H1 (cell line): ENCODE measurements around the gene CD81. TPM values are rescaled to one million over a fixed set of nuclear protein-coding genes. Genes with fewer than 3 reads are reported as not detected.

Source experiments
- CTCF ChIA-PET: fragments of 300-600 bp; sonication (Branson Sonifier 250); formaldehyde crosslinking; loops from one replicate; lab custom pipeline; 2021; ENCODE audit not compliant: partially characterized antibody; lab: Charles Lee
- POLR2A ChIA-PET: fragments of 300-600 bp; sonication (Branson Sonifier 250); formaldehyde crosslinking; loops from one replicate; lab custom pipeline; 2021; ENCODE audit warnings: inconsistent platforms; ENCODE audit not compliant: partially characterized antibody; lab: Charles Lee
- DNase-seq, 2 experiments: peaks; one replicate each; pipeline versions ENCODE4 v3.0.0 to v3.0.0-alpha.2; 2010 to 2022; ENCODE audit warnings: low spot score in 2 of 2, low read depth in 1 of 2, mixed read lengths in 1 of 2
- FAIRE-seq: peaks from 2 replicates; lab custom pipeline; 2011; peaks lifted over from hg19 to GRCh38; lab: Jason Lieb, UNC
- H2AFZ ChIP-seq: 2 replicates; pipeline ENCODE4 v1.8.1; 2012; ENCODE audit warnings: low read length, inconsistent platforms
- H2AK5ac ChIP-seq: 2 replicates; pipeline ENCODE4 v1.6.1; 2013; ENCODE audit warnings: low read depth, low read length
- H2BK120ac ChIP-seq: replicated peaks from 2 replicates; pipeline ENCODE3; 2013; ENCODE audit warnings: low read depth, low read length, inconsistent platforms
- H2BK12ac ChIP-seq: 2 replicates; pipeline ENCODE4 v1.6.1; 2013; ENCODE audit warnings: low read depth, low read length
- H2BK15ac ChIP-seq: 2 replicates; pipeline ENCODE4 v1.6.1; 2013; ENCODE audit warnings: low read length
- H2BK20ac ChIP-seq: 2 replicates; pipeline ENCODE4 v1.6.1; 2013; ENCODE audit warnings: low read length
- H2BK5ac ChIP-seq: 2 replicates; pipeline ENCODE4 v1.6.1; 2013; ENCODE audit warnings: low read depth, low read length
- H3K14ac ChIP-seq: 2 replicates; pipeline ENCODE4 v1.6.1; 2013; ENCODE audit warnings: inconsistent platforms; ENCODE audit not compliant: insufficient read length
- H3K18ac ChIP-seq: 2 replicates; pipeline ENCODE4 v1.6.1; 2013; ENCODE audit warnings: low read length; ENCODE audit errors: extremely low read depth
- H3K23ac ChIP-seq: 2 replicates; pipeline ENCODE4 v1.6.1; 2013; ENCODE audit warnings: inconsistent platforms; ENCODE audit not compliant: insufficient read length
- H3K23me2 ChIP-seq: 2 replicates; pipeline ENCODE4 v1.6.1; 2013; ENCODE audit warnings: low read depth, low read length
- H3K27ac ChIP-seq: 2 replicates; pipeline ENCODE4 v1.6.1; 2011; ENCODE audit warnings: low read depth, low read length, inconsistent platforms
- H3K27me3 ChIP-seq, 4 experiments: replicated peaks in 1 of 4; 1 replicate in 1 of 4; 2 replicates in 3 of 4; pipeline versions ENCODE4 v1.6.1 to v1.8.1; 2011 to 2013; ENCODE audit warnings: low read length in 3 of 4, mild to moderate bottlenecking in 3 of 4, inconsistent platforms in 2 of 4, mixed read lengths in 2 of 4, moderate library complexity in 1 of 4; ENCODE audit not compliant: control insufficient read depth in 3 of 4, insufficient read depth in 3 of 4; ENCODE audit errors: extremely low read depth in 1 of 4
- H3K36me3 ChIP-seq, 4 experiments: 2 replicates each; pipeline versions ENCODE4 v1.6.1 to v1.8.1; 2011 to 2013; ENCODE audit warnings: mild to moderate bottlenecking in 4 of 4, low read length in 3 of 4, moderate library complexity in 2 of 4, control low read depth in 1 of 4, inconsistent platforms in 1 of 4; ENCODE audit not compliant: insufficient read depth in 4 of 4, control insufficient read depth in 2 of 4
- H3K4ac ChIP-seq: replicated peaks from 2 replicates; pipeline ENCODE3; 2013; ENCODE audit warnings: low read length, low read depth, mixed read lengths, inconsistent platforms; ENCODE audit not compliant: insufficient read length
- H3K4me1 ChIP-seq, 4 experiments: replicated peaks in 1 of 4; 1 replicate in 1 of 4; 2 replicates in 3 of 4; pipeline versions ENCODE4 v1.6.1 to v1.8.1; 2011 to 2013; ENCODE audit warnings: low read length in 3 of 4, inconsistent platforms in 2 of 4, mixed read lengths in 1 of 4; ENCODE audit not compliant: insufficient read depth in 4 of 4, control insufficient read depth in 3 of 4
- H3K4me2 ChIP-seq, 2 experiments: 2 replicates each; pipeline versions ENCODE4 v1.6.1 to v1.8.1; 2011 to 2013; ENCODE audit warnings: low read depth in 2 of 2, low read length in 2 of 2, control low read depth in 1 of 2, inconsistent platforms in 1 of 2, mild to moderate bottlenecking in 1 of 2; ENCODE audit not compliant: insufficient read depth in 1 of 2
- H3K4me3 ChIP-seq, 4 experiments: fragments of 200-600, 300-600 bp in 1 of 4; sonication (generic), shearing (Covaris generic), sonication (Bioruptor Twin) in 1 of 4; 2 replicates each; pipeline versions ENCODE4 v1.5.1 to v1.8.1; 2011 to 2016; ENCODE audit warnings: low read length in 4 of 4, low read depth in 3 of 4, control low read depth in 2 of 4, inconsistent platforms in 2 of 4, mild to moderate bottlenecking in 2 of 4, mixed read lengths in 1 of 4, moderate library complexity in 1 of 4; ENCODE audit not compliant: insufficient read depth in 2 of 4; ENCODE audit errors: extremely low read depth in 1 of 4
- H3K56ac ChIP-seq: replicated peaks from 2 replicates; pipeline ENCODE3; 2013; ENCODE audit warnings: low read depth, mild to moderate bottlenecking, mixed read lengths, low read length, inconsistent platforms; ENCODE audit not compliant: insufficient read length
- H3K79me1 ChIP-seq: 2 replicates; pipeline ENCODE4 v1.6.1; 2013; ENCODE audit warnings: low read depth, low read length, control low read depth
- H3K79me2 ChIP-seq, 2 experiments: 2 replicates each; pipeline versions ENCODE4 v1.6.1 to v1.8.1; 2012 to 2013; ENCODE audit warnings: low read length in 2 of 2, mild to moderate bottlenecking in 2 of 2, inconsistent platforms in 1 of 2; ENCODE audit not compliant: insufficient read depth in 2 of 2, control insufficient read depth in 1 of 2
- H3K9ac ChIP-seq, 4 experiments: replicated peaks in 1 of 4; 1 replicate in 1 of 4; 2 replicates in 3 of 4; pipeline versions ENCODE4 v1.6.1 to v1.8.1; 2011 to 2013; ENCODE audit warnings: low read depth in 3 of 4, low read length in 3 of 4, control low read depth in 2 of 4, mild to moderate bottlenecking in 2 of 4, moderate library complexity in 2 of 4, inconsistent platforms in 1 of 4; ENCODE audit errors: extremely low read depth in 1 of 4
- H3K9me3 ChIP-seq, 2 experiments: 2 replicates each; pipeline versions ENCODE4 v1.6.1 to v1.8.1; 2012 to 2013; ENCODE audit warnings: mild to moderate bottlenecking in 2 of 2, moderate library complexity in 2 of 2, control low read depth in 1 of 2, inconsistent platforms in 1 of 2, low read depth in 1 of 2, low read length in 1 of 2, mixed read lengths in 1 of 2; ENCODE audit not compliant: insufficient read depth in 2 of 2
- H4K20me1 ChIP-seq, 2 experiments: replicated peaks in 1 of 2; 2 replicates each; pipeline versions ENCODE3 to v1.8.1; 2011 to 2013; ENCODE audit warnings: inconsistent platforms in 2 of 2, low read length in 2 of 2, mild to moderate bottlenecking in 1 of 2; ENCODE audit not compliant: insufficient read depth in 2 of 2, control insufficient read depth in 1 of 2
- H4K5ac ChIP-seq: 2 replicates; pipeline ENCODE4 v1.6.1; 2013; ENCODE audit warnings: low read length, low read depth, mixed read lengths, inconsistent platforms; ENCODE audit not compliant: insufficient read length
- H4K8ac ChIP-seq: 2 replicates; pipeline ENCODE4 v1.8.0; 2013; ENCODE audit warnings: mild to moderate bottlenecking, moderate library complexity, low read length, inconsistent platforms; ENCODE audit not compliant: insufficient read depth; ENCODE audit errors: extremely low read depth
- H4K91ac ChIP-seq: replicated peaks from 2 replicates; pipeline ENCODE3; 2013; ENCODE audit warnings: low read length, mixed read lengths, inconsistent platforms; ENCODE audit not compliant: insufficient read length
- BACH1 ChIP-seq: IDR thresholded peaks from 2 replicates; pipeline ENCODE4 v1.6.1; 2012; ENCODE audit warnings: low read length, improper control_type of control experiment
- BCL11A ChIP-seq, 2 experiments: IDR thresholded peaks; one replicate each; pipeline ENCODE4 v1.6.1; 2011; ENCODE audit warnings: low read depth in 2 of 2, low read length in 2 of 2, mild to moderate bottlenecking in 2 of 2
- CHD1 ChIP-seq: IDR thresholded peaks from 2 replicates; pipeline ENCODE4 v1.6.1; 2012; ENCODE audit warnings: low read depth, low read length, improper control_type of control experiment
- CTCF ChIP-seq, 3 experiments: IDR thresholded peaks; 1 replicate in 2 of 3; 2 replicates in 1 of 3; pipeline versions ENCODE4 v1.5.1 to v1.6.1; 2011; ENCODE audit warnings: low read length in 3 of 3, mild to moderate bottlenecking in 3 of 3, inconsistent platforms in 2 of 3, low read depth in 1 of 3, moderate library complexity in 1 of 3; ENCODE audit not compliant: insufficient read depth in 1 of 3; ENCODE audit errors: control extremely low read depth in 1 of 3
- E2F6 ChIP-seq: IDR thresholded peaks from 2 replicates; pipeline ENCODE4 v1.6.1; 2012; ENCODE audit warnings: inconsistent platforms
- EGR1 ChIP-seq: IDR thresholded peaks from 2 replicates; pipeline ENCODE4 v1.6.1; 2011; ENCODE audit warnings: low read depth, low read length, borderline replicate concordance
- MAFK ChIP-seq: IDR thresholded peaks from 2 replicates; pipeline ENCODE4 v1.6.1; 2012; ENCODE audit warnings: low read depth, mild to moderate bottlenecking, improper control_type of control experiment, low read length
- SUZ12 ChIP-seq: fragments of 200-600 bp; sonication (generic); IDR thresholded peaks from 2 replicates; pipeline ENCODE4 v1.6.1; 2012; ENCODE audit warnings: mild to moderate bottlenecking, inconsistent platforms, low read length, moderate library complexity, mixed read lengths
- TAF7 ChIP-seq: optimal IDR thresholded peaks from 2 replicates; pipeline ENCODE3; 2011; ENCODE audit warnings: low read depth, mild to moderate bottlenecking, inconsistent platforms, low read length, moderate library complexity, borderline replicate concordance
- USF2 ChIP-seq: IDR thresholded peaks from 2 replicates; pipeline ENCODE4 v1.6.1; 2011; ENCODE audit warnings: low read length, improper control_type of control experiment
- WGBS, 2 experiments: shearing (Covaris generic) in 1 of 2; methylation state at CpG; one replicate each; pipeline versions ENCODE4 v1.1.6 to v1.1.7; 2013 to 2015; ENCODE audit warnings: low lambda C conversion rate in 2 of 2, mixed read lengths in 2 of 2, inconsistent platforms in 1 of 2, low coverage in 1 of 2, missing lambda C conversion rate in 1 of 2; ENCODE audit not compliant: insufficient replicate concordance in 2 of 2, insufficient coverage in 1 of 2, insufficient read length in 1 of 2; ENCODE audit errors: extremely low coverage in 1 of 2, missing lambda C conversion rate in 1 of 2; 5-methylcytosine and 5-hydroxymethylcytosine counted together
- polyA plus RNA-seq, 7 experiments: library from polyadenylated mRNA; depleted of rRNA in 3 of 7; stranded (reverse) in 5 of 7; unstranded in 2 of 7; fragments of >200 nt in 5 of 7; fragments of 200-250 nt in 2 of 7; gene quantifications; 1 replicate in 5 of 7; 2 replicates in 1 of 7; 4 replicates in 1 of 7; pipeline versions ENCODE4 v1.2.1 to v1.2.3, GENCODE V29; 2011 to 2013; ENCODE audit warnings: missing spikeins in 2 of 7, mixed read lengths in 2 of 7
- total RNA-seq: library from RNA; stranded (reverse); fragmentation: NEBNext Ultra II Directional; extraction: Animal tissue kit (Norgen Biotek cat#: 25700); gene quantifications from 2 replicates; pipeline ENCODE4 v1.2.1, GENCODE V29; 2021

CD81 gene
- total and polyA plus RNA-seq, 2 of the 8 experiments (the other 6 are each of a cell fraction or from before 2014, with no cell fraction given) = 238 to 309 TPM

- Histone ChIP-seq H2BK12ac (no peak overlapping the region), H3K27me3 (no peaks in the 10 kb centered on the region), H3K9ac (no peak overlapping the region), H3K27ac (no peak overlapping the region), H4K91ac (no peak overlapping the region), H4K8ac (no peak overlapping the region), H4K5ac (no peak overlapping the region), H3K4me2 (no peak overlapping the region), H3K56ac (no peak overlapping the region), H2BK20ac (no peak overlapping the region), H4K20me1 (no peaks in the 10 kb centered on the region), H3K14ac (no peak overlapping the region), H3K4me3 (no peak overlapping the region), H3K23ac (no peak overlapping the region), H3K4ac (no peak overlapping the region), H2AFZ (no peak overlapping the region), H3K23me2 (no peaks in the 10 kb centered on the region), H3K18ac (no peak overlapping the region), H2BK120ac (no peak overlapping the region), H2BK5ac (no peak overlapping the region), H2AK5ac (no peak overlapping the region), H3K9me3 (peaks cover 13 to 30% of the 10 kb centered on the region in 2 experiments; a peak in 3 of 4 replicates), H2BK15ac (no peak overlapping the region), H3K79me2 (no peaks in the 10 kb centered on the region), H3K79me1 (no peaks in the 10 kb centered on the region; the same call in 1 of the 2 replicates), H3K4me1 (no peaks in the 10 kb centered on the region), H3K36me3 (no peaks in the 10 kb centered on the region)
- DNase-seq (no peak), FAIRE-seq (no peak)
- ChIA-PET POLR2A (interaction anchor here (0.7 kb wide), 1 partner anchor 33 kb away, joined by 3 read pairs; no protein-coding TSS in a partner anchor), CTCF (interaction anchor here (0.9 to 1.5 kb wide), 3 partner anchors 16 to 40 kb away, joined by 3 to 6 read pairs (median 3); no protein-coding TSS in a partner anchor)
- 79% methylated on average over 2 of the region's 2 CpGs; no CpG with 5 or more reads in 1 of the 2 experiments for WGBS, 2 experiments
- no peak for TF ChIP-seq MAFK
- TF ChIP-seq USF2 = no peak
- no peak for TF ChIP-seq BACH1
- TF ChIP-seq CTCF (IDR thresholded peaks at IDR 0.05; ENCODE audit: control extremely low read depth in 1 of 3, insufficient read depth in 1 of 3, low read depth in 1 of 3, low read length in 3 of 3) = no peak
- no peak for TF ChIP-seq EGR1
- TF ChIP-seq BCL11A (IDR thresholded peaks at IDR 0.05; ENCODE audit: low read depth in 2 of 2, low read length in 2 of 2) = no peak
- no peak for TF ChIP-seq CHD1
- no peak for TF ChIP-seq TAF7
- no peak for TF ChIP-seq E2F6
- TF ChIP-seq SUZ12 = no peak
These were observed 32.1 kb upstream of the CD81 start for GRCh38 chr11:2345050-2345449.
